GM19395 (cell line): ENCODE results near the gene COMMD1.
A peak's percentile ranks its signal among the peaks of the same experiment; 100 is the strongest.
"Not testable (repeated sequence)": the region's sequence is repeated elsewhere in the genome, so short reads cannot be mapped to it uniquely, and the experiment has no call there.

ENCODE experiments used
- ATAC-seq: cut with Tn5 transposase; IDR thresholded peaks from one replicate; pipeline ENCODE4 v1.9.1; 2021; ENCODE audit warnings: mild to moderate bottlenecking, moderate library complexity; ENCODE audit not compliant: unreplicated experiment

COMMD1 gene

DNA sequence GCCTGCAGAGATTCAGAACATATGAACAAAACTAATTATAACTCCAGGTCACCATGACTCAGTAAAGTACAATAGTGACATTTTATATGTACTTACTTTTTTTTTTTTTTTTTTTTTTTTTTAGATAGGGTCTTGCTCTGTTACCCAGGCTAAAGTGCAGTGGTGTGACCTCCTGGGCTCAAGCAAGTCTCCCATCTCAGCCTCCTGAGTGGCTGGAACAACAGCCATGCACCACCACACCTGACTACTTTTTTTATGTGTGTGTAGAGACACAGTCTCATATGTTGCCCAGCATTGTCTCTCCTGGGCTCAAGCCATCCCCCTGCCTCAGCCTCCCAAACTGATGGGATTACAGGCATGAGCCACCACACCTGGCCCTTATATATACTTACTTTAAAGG lies 159.8 kb downstream of the COMMD1 start:
- ATAC-seq, result no peak

DNA sequence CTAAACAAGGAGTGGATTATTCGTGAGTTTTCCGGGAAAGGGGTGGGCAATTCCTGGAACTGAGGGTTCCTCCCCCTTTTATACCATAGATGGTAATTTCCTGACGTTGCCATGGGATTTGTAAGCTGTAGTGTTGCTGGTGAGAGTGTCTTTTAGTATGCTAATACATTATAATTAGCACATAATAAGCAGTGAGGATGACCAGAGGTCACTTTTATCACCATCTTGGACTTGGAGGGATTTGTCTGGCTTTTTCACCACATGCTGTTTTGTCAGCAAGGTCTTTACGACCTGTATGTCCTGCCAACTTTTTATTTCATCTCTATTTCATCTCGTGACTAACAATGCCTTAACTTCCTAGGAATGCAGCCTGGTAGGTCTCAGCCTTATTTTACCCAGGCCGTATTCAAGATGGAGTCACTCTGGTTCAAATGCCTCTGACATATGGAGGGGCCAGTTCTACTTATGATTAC lies 165.7 kb downstream of the COMMD1 start:
- ATAC-seq, result no peak

DNA sequence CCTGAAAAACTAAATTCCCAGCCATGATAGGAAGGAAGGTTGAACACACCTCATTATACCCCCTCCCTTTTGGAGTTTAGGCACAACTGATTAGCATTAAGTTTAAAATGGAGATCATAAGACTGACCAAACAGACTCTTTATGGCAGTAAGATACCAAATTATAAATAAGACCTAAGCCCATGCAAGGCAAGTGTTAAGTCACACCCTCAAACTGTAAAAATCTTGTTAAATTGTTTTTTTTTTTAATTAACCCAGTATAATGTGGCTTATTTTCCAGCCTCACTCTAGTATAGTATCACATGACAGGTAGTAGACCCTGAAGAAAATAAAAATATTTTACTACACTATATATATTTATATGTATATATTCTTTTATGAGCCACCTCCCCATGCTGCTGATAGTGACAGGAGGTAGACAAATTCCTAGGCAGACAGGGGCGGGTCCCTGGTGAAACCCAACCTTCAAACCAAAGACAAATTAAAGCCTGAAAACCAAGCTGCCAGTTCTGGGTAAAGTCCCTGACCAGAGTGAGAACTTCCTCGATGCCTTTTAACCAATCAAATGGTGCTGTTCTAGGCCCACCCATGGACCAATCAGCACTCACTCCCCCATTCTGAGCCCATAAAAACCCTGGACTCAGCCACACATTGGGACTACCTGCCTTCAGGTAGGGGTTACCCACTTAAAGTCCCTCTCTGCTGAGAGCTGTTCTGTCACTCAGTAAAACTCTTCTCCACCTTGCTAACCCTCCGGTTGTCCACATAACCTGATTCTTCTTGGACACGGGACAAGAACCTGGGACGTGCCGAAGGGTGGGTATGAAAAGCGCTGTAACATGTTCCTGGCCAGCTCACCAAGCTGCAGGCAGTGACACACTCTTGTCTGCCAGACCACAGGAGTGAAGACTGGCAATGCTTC lies 166.5 kb downstream of the COMMD1 start:
- no peak for ATAC-seq

DNA sequence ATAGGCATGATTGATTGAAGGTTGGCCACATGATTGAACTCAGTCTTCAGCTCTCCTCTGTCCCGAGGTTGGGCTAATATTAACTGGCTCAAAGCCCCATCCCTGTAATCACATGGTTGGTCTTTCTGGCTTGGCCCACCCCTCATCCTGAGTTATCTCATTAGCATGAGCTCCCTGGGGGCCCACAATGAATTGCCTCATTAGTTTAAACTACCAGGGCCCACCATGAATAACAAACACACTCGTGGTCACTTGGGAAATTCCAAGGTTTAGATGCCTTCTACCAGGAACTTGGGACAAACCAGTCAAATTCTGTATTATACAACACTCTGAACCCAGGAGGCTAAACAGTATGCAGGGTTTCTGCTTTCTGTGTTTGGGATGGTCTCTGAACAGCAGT lies 168.8 kb downstream of the COMMD1 start:
- ATAC-seq, result no peak

DNA sequence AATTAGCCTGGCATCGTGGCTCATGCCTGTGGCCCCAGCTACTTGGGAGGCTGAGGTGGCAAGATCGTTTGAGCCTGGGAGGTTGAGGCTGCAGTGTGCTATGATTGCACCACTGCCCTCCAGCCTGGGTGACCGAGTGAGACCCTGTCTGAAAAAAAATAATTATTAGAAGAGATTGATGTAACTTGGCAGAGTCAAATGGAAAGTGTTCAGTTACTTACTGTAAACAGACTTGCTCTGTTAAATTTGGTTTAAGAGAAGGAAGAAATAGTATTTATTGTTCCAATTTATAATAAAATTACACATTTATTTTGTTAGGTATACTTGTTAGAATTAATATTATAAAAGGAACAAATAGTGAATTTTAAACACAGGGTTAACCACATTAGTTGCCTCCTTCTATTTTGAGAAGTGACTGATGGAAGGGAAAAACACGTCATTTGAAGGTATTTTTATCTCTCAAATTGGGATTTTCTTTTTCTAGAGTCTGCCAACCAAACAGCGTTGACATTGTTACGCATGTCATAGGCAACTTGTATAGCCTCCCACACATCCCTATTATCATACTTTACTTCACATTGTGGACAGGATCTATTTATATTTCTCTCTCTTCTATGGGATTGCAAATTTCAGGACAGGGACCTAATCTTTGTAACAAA lies 171.6 kb downstream of the COMMD1 start:
- no peak for ATAC-seq

DNA sequence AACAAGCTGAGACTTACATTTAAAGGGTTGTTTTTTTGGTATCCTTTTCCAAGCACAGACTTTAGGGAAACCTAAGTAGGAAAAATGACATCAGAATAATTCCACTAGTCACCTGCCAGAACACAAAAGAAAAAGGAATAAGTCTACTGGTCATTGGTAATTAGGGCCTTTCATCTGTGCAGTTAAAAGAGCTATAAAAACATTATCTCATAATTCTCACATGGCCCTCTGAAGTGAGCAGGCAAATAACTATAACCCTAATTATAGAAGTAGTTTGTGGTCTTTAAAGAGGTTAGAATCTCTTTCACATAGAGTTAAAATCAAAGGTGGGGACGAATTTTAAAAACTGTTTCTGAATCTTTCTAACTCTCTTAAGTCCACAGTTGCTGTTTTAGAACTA lies 179.3 kb downstream of the COMMD1 start:
- ATAC-seq, result no peak

GRCh38 chr2:62089658-62090057 lies 184.2 kb downstream of the COMMD1 start:
- no peak for ATAC-seq

GRCh38 chr2:62091471-62091870 lies 186.0 kb downstream of the COMMD1 start:
- no peak for ATAC-seq

DNA sequence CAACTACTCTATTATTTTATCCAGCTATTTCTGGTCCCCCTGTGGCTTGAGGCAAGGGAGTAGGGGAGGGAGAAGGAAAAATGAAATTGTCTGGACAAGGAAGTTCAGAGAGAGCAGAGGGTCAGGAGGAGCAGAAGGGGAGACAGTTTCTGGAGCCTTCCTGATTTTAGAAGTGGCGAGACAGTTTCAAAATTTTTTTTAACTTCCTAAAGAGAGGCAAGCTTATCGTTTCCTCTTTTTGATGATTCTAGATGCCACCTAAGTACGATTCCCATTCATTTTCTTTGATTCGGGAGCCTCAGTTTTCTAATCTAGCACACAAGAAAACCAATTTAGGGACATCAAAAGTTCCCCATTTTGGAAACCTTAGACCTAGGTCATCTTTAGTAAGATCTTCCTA lies 193.6 kb downstream of the COMMD1 start:
- ATAC-seq, result peak; percentile 1

GRCh38 chr2:62099523-62100175 lies 194.2 kb downstream of the COMMD1 start:
- peak; percentile 91 for ATAC-seq

DNA sequence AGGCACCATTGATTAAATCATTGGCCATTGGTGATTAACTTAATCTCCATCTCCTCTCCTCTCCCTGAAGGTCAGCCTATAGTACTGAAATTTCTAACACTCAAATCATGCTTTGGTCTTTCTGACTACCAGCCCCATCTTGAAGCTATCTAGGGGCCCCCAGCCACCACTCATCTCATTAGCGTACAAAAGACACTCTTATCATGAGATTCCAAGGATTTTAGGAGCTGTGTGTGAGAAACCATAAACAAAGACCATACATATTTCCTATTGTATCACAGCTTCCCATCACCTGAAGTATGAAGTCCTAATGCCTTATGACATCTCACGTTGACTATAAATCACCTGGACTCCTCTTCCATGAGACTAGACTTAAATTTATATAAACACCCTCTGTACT lies 196.4 kb downstream of the COMMD1 start:
- no peak for ATAC-seq

- ATAC-seq, result no peak
These were observed 197.0 kb downstream of the COMMD1 start for GRCh38 chr2:62102402-62102920.

DNA sequence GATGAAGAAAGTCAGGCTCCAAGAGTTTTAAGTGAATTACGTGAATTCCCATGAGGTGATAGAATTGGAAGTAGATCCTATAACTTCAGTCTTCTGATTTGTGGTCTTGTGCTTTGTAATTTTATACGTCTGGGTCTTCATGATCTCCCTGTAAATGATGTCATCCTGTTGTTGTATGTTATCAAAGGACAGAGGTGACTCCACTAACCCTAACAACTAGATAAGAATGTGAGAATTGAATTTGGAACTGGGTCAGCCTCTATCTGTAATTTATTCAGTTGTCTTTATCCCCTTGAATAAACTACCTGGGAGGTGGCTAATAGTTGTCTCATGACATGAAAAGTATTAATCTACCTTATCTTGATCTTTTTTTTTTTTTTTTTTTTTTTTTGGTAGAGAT lies 204.1 kb downstream of the COMMD1 start:
- ATAC-seq, result no peak

- no peak for ATAC-seq
These were observed 205.0 kb downstream of the COMMD1 start for GRCh38 chr2:62110415-62111025.

GRCh38 chr2:62112179-62112578 lies 206.7 kb downstream of the COMMD1 start:
- ATAC-seq, result no peak

- ATAC-seq, result no peak
These were observed 209.1 kb downstream of the COMMD1 start for GRCh38 chr2:62114564-62114963.

- no peak for ATAC-seq
These were observed 211.5 kb downstream of the COMMD1 start for GRCh38 chr2:62116983-62117382.

GRCh38 chr2:62118160-62118559 lies 212.7 kb downstream of the COMMD1 start:
- ATAC-seq, result no peak

- ATAC-seq, result no peak
These were observed 214.0 kb downstream of the COMMD1 start for GRCh38 chr2:62119311-62119974.

DNA sequence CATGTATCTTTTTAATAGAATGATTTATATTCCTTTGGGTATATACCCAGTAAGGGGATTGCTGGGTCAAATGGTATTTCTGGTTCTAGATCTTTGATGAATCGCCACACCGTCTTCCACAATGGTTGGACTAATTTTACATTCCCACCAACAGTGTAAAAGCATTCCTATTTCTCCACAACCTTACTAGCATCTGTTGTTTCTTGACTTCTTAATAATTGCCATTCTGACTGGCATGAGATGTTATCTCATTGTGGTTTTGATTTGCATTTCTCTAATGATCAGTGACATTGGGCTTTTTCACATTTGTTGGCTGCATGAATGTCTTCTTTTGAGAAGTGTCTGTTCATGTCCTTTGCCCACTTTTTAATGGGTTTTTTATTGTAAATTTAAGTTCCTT lies 220.8 kb downstream of the COMMD1 start:
- ATAC-seq, result not testable (repeated sequence)
